DOHH2 (cell line): Measurements from ENCODE around the gene SLC5A9.
"Not testable (repeated sequence)": the region's sequence is repeated elsewhere in the genome, so short reads cannot be mapped to it uniquely, and the experiment has no call there.

Source experiments
- H3F3A ChIP-seq: fragments of 200-600 bp; sonication (generic), shearing (Covaris generic); 2 replicates; pipeline ENCODE4 v1.6.0; 2016; ENCODE audit warnings: antibody characterized with exemption, mild to moderate bottlenecking; ENCODE audit not compliant: control insufficient read depth, insufficient read depth
- H3K27ac ChIP-seq: fragments of 200-600 bp; sonication (generic); 2 replicates; pipeline ENCODE4 v1.5.1; 2014; ENCODE audit warnings: low read depth, mild to moderate bottlenecking, low read length, moderate library complexity
- H3K27me3 ChIP-seq: fragments of 200-600 bp; sonication (generic); 2 replicates; pipeline ENCODE4 v1.6.1; 2014; ENCODE audit warnings: mild to moderate bottlenecking, low read length, mixed read lengths; ENCODE audit not compliant: control insufficient read depth
- H3K36me3 ChIP-seq: fragments of 200-600 bp; sonication (generic); 2 replicates; pipeline ENCODE4 v1.6.1; 2014; ENCODE audit warnings: mild to moderate bottlenecking, low read length, moderate library complexity, mixed read lengths; ENCODE audit not compliant: control insufficient read depth
- H3K4me1 ChIP-seq: fragments of 200-600 bp; sonication (generic); 2 replicates; pipeline ENCODE4 v1.6.1; 2014; ENCODE audit warnings: mild to moderate bottlenecking, low read length, mixed read lengths; ENCODE audit not compliant: control insufficient read depth
- H3K4me2 ChIP-seq: fragments of 200-600 bp; sonication (generic); 2 replicates; pipeline ENCODE4 v1.6.0; 2014; ENCODE audit warnings: mild to moderate bottlenecking, low read length, moderate library complexity
- H3K4me3 ChIP-seq: fragments of 200-600 bp; sonication (generic); 2 replicates; pipeline ENCODE4 v1.5.1; 2014; ENCODE audit warnings: mild to moderate bottlenecking, low read length, mixed read lengths
- H3K79me2 ChIP-seq: fragments of 200-600 bp; sonication (generic); 2 replicates; pipeline ENCODE4 v1.6.1; 2014; ENCODE audit warnings: mild to moderate bottlenecking, low read length, mixed read lengths; ENCODE audit not compliant: control insufficient read depth
- H3K9me2 ChIP-seq: fragments of 200-600 bp; sonication (generic); replicated peaks from 2 replicates; pipeline ENCODE4 v1.6.1; 2014; ENCODE audit warnings: mild to moderate bottlenecking, low read length, mixed read lengths; ENCODE audit not compliant: control insufficient read depth
- H3K9me3 ChIP-seq: fragments of 200-600 bp; sonication (generic); 2 replicates; pipeline ENCODE4 v1.6.1; 2014; ENCODE audit warnings: antibody characterized with exemption, low read length, mixed read lengths; ENCODE audit not compliant: control insufficient read depth, insufficient read depth
- H4K20me1 ChIP-seq: fragments of 200-600 bp; sonication (generic); 2 replicates; pipeline ENCODE4 v1.6.0; 2014; ENCODE audit warnings: low read depth, mild to moderate bottlenecking, antibody characterized with exemption, low read length, moderate library complexity; ENCODE audit not compliant: control insufficient read depth, insufficient read depth
- EZH2phosphoT487 ChIP-seq: fragments of 200-600 bp; sonication (generic); IDR thresholded peaks from 2 replicates; pipeline ENCODE4 v1.6.1; 2017; ENCODE audit warnings: borderline replicate concordance, mild to moderate bottlenecking, antibody characterized with exemption, low read length, moderate library complexity, mixed read lengths
- TF ChIP-seq, protein P1 (sequence below): fragments of 200-600 bp; sonication (generic); IDR thresholded peaks from one replicate; pipeline ENCODE4 v1.5.1; 2014; ENCODE audit warnings: antibody characterized with exemption, mild to moderate bottlenecking, low read depth, low read length; ENCODE audit not compliant: poor library complexity, severe bottlenecking

The SLC5A9 gene

GRCh38 chr1:48207131-48207530 is 15.4 kb upstream of the SLC5A9 start:
- Histone ChIP-seq H3K27ac (no peak overlapping the region), H3K4me2 (no peak overlapping the region), H3K4me1 (no peaks in the 10 kb centered on the region), H3F3A (no peaks in the 10 kb centered on the region), H4K20me1 (no peaks in the 10 kb centered on the region), H3K9me3 (no peaks in the 10 kb centered on the region), H3K9me2 (no peaks in the 10 kb centered on the region), H3K36me3 (no peaks in the 10 kb centered on the region), H3K79me2 (no peaks in the 10 kb centered on the region), H3K4me3 (no peak overlapping the region), H3K27me3 (no peaks in the 10 kb centered on the region)
- TF ChIP-seq, protein P1, sequence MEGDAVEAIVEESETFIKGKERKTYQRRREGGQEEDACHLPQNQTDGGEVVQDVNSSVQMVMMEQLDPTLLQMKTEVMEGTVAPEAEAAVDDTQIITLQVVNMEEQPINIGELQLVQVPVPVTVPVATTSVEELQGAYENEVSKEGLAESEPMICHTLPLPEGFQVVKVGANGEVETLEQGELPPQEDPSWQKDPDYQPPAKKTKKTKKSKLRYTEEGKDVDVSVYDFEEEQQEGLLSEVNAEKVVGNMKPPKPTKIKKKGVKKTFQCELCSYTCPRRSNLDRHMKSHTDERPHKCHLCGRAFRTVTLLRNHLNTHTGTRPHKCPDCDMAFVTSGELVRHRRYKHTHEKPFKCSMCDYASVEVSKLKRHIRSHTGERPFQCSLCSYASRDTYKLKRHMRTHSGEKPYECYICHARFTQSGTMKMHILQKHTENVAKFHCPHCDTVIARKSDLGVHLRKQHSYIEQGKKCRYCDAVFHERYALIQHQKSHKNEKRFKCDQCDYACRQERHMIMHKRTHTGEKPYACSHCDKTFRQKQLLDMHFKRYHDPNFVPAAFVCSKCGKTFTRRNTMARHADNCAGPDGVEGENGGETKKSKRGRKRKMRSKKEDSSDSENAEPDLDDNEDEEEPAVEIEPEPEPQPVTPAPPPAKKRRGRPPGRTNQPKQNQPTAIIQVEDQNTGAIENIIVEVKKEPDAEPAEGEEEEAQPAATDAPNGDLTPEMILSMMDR: no peak
- no peak for TF ChIP-seq EZH2phosphoT487

- no peaks in the 10 kb centered on the region for H3F3A ChIP-seq
- H3K9me3 ChIP-seq: no peaks in the 10 kb centered on the region
- H3K4me2 ChIP-seq: no peak overlapping the region
- no peaks in the 10 kb centered on the region for H3K9me2 ChIP-seq
- no peaks in the 10 kb centered on the region for H3K36me3 ChIP-seq
- H4K20me1 ChIP-seq: no peaks in the 10 kb centered on the region
- H3K4me3 ChIP-seq: no peak overlapping the region
- TF ChIP-seq, protein P1: no peak
- TF ChIP-seq EZH2phosphoT487: no peak
- H3K27me3 ChIP-seq: no peaks in the 10 kb centered on the region
- H3K27ac ChIP-seq: no peak overlapping the region
- H3K4me1 ChIP-seq: no peaks in the 10 kb centered on the region
- H3K79me2 ChIP-seq: no peaks in the 10 kb centered on the region
These were observed 14.9 kb upstream of the SLC5A9 start for GRCh38 chr1:48207536-48208075.

GRCh38 chr1:48208251-48208650 is 14.3 kb upstream of the SLC5A9 start:
- H3K27ac ChIP-seq: no peak overlapping the region
- no peaks in the 10 kb centered on the region for H3K27me3 ChIP-seq
- H3K9me2 ChIP-seq: no peaks in the 10 kb centered on the region
- H3K36me3 ChIP-seq: no peaks in the 10 kb centered on the region
- no peaks in the 10 kb centered on the region for H3K9me3 ChIP-seq
- H3K79me2 ChIP-seq: no peaks in the 10 kb centered on the region
- H3K4me2 ChIP-seq: no peak overlapping the region
- no peak overlapping the region for H3K4me3 ChIP-seq
- no peaks in the 10 kb centered on the region for H3F3A ChIP-seq
- H4K20me1 ChIP-seq: no peaks in the 10 kb centered on the region
- H3K4me1 ChIP-seq: no peaks in the 10 kb centered on the region
- TF ChIP-seq, protein P1: no peak
- TF ChIP-seq EZH2phosphoT487: no peak

DNA sequence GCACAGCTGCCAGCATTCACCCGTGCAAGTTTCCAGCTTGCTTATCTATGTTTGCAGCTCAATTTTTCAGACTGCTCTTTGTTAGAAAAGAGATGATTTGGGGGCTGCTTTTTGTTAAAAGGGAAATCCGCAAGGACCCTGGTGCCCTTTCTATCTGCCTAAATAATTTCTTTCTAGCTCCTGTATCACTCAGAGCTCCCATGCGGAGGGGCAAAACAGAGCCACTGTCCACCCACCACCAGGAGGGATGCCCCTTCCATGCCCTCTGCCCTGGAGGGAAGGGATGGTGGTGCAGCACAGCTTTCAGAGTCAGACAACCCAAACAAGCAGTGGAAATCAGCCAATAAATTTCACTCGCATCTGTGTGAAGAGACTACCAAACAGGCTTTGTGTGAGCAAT is 13.9 kb upstream of the SLC5A9 start:
- no peak overlapping the region for H3K27ac ChIP-seq
- no peak overlapping the region for H3K4me2 ChIP-seq
- H3K4me3 ChIP-seq: no peak overlapping the region
- no peaks in the 10 kb centered on the region for H3K9me3 ChIP-seq
- no peaks in the 10 kb centered on the region for H3K27me3 ChIP-seq
- H3K79me2 ChIP-seq: no peaks in the 10 kb centered on the region
- no peaks in the 10 kb centered on the region for H4K20me1 ChIP-seq
- no peaks in the 10 kb centered on the region for H3K36me3 ChIP-seq
- TF ChIP-seq, protein P1: no peak
- TF ChIP-seq EZH2phosphoT487: no peak
- H3K9me2 ChIP-seq: no peaks in the 10 kb centered on the region
- no peaks in the 10 kb centered on the region for H3F3A ChIP-seq
- no peaks in the 10 kb centered on the region for H3K4me1 ChIP-seq

GRCh38 chr1:48213462-48213861 is 9.1 kb upstream of the SLC5A9 start:
- not testable (repeated sequence) for H3K36me3 ChIP-seq, H3K27ac ChIP-seq

More at GRCh38 chr1:48213462-48213861, 9.1 kb upstream of the SLC5A9 start:
- H3K4me2 ChIP-seq, H3K4me3 ChIP-seq, H3F3A ChIP-seq, H4K20me1 ChIP-seq, H3K27me3 ChIP-seq, H3K4me1 ChIP-seq, H3K9me2 ChIP-seq, H3K9me3 ChIP-seq, H3K79me2 ChIP-seq: not testable (repeated sequence)
